Fibroblast of lung (primary cell): ENCODE results near the gene UIMC1. TPM values are rescaled to one million over a fixed set of nuclear protein-coding genes. Genes with fewer than 3 reads are reported as not detected.

Source experiments
- DNase-seq, 2 donors: peaks; one replicate each; pipeline versions ENCODE4 v3.0.0 to v3.0.0-alpha.2; 2010; ENCODE audit warnings: low read depth in 2 of 2
- H2AFZ ChIP-seq: 2 replicates; pipeline ENCODE4 v1.5.1; 2012; ENCODE audit warnings: low read length, control low read depth, inconsistent platforms
- H3K27ac ChIP-seq: 2 replicates; pipeline ENCODE4 v1.5.1; 2011; ENCODE audit warnings: low read length, control low read depth; ENCODE audit not compliant: insufficient read depth
- H3K27me3 ChIP-seq: 2 replicates; pipeline ENCODE4 v1.5.1; 2011; ENCODE audit warnings: mild to moderate bottlenecking, low read length; ENCODE audit not compliant: control insufficient read depth, insufficient read depth
- H3K36me3 ChIP-seq: 2 replicates; pipeline ENCODE4 v1.5.1; 2011; ENCODE audit warnings: low read length; ENCODE audit not compliant: control insufficient read depth, insufficient read depth
- H3K4me1 ChIP-seq: 2 replicates; pipeline ENCODE4 v1.5.1; 2011; ENCODE audit warnings: low read length; ENCODE audit not compliant: control insufficient read depth, insufficient read depth; ENCODE audit errors: extremely low read depth
- H3K4me2 ChIP-seq: 2 replicates; pipeline ENCODE4 v1.5.1; 2011; ENCODE audit warnings: low read length, control low read depth; ENCODE audit not compliant: insufficient read depth; ENCODE audit errors: extremely low read depth
- H3K4me3 ChIP-seq, 4 experiments: fragments of 200-600 bp in 1 of 4; sonication (generic) in 1 of 4; replicated peaks in 1 of 4; 2 replicates each; pipeline ENCODE4 v1.5.1; 2011 to 2016; ENCODE audit warnings: low read length in 4 of 4, low read depth in 3 of 4, mild to moderate bottlenecking in 3 of 4, control low read depth in 2 of 4, inconsistent platforms in 1 of 4, mixed read lengths in 1 of 4; ENCODE audit not compliant: insufficient read depth in 1 of 4; ENCODE audit errors: control extremely low read depth in 1 of 4
- H3K79me2 ChIP-seq: 2 replicates; pipeline ENCODE4 v1.5.1; 2012; ENCODE audit warnings: mild to moderate bottlenecking, low read length, inconsistent platforms; ENCODE audit not compliant: control insufficient read depth, insufficient read depth
- H3K9ac ChIP-seq: 2 replicates; pipeline ENCODE4 v1.5.1; 2011; ENCODE audit warnings: mild to moderate bottlenecking, low read length, control low read depth; ENCODE audit not compliant: insufficient read depth
- H3K9me3 ChIP-seq: 2 replicates; pipeline ENCODE4 v1.5.1; 2012; ENCODE audit warnings: low read depth, low read length; ENCODE audit not compliant: control insufficient read depth, insufficient read depth
- H4K20me1 ChIP-seq: 2 replicates; pipeline ENCODE4 v1.5.1; 2011; ENCODE audit warnings: low read length; ENCODE audit not compliant: control insufficient read depth, insufficient read depth; ENCODE audit errors: extremely low read depth
- EZH2 ChIP-seq: IDR thresholded peaks from 2 replicates; pipeline ENCODE4 v1.5.1; 2012; ENCODE audit warnings: low read length, control low read depth, mild to moderate bottlenecking; ENCODE audit errors: missing control alignments
- polyA plus RNA-seq, 2 donors: library from polyadenylated mRNA; depleted of rRNA in 1 of 2; stranded (reverse) in 1 of 2; unstranded in 1 of 2; fragments of >200 nt; gene quantifications; 2 replicates each; pipeline ENCODE4 v1.2.1, GENCODE V29; 2011 to 2012; ENCODE audit warnings: missing spikeins in 1 of 2
- total RNA-seq: library from RNA; depleted of rRNA; stranded (reverse); fragments of >200 nt; gene quantifications from 2 replicates; pipeline ENCODE4 v1.2.1, GENCODE V29; 2014
- TF ChIP-seq, protein P1 (sequence below), 2 donors: IDR thresholded peaks in 1 of 2; conservative IDR thresholded peaks in 1 of 2; 1 replicate in 1 of 2; 2 replicates in 1 of 2; pipeline ENCODE4 v1.5.1; 2011 to 2012; ENCODE audit warnings: low read length in 2 of 2, control low read depth in 1 of 2, inconsistent platforms in 1 of 2, low read depth in 1 of 2, mild to moderate bottlenecking in 1 of 2

The UIMC1 gene
- total and polyA plus RNA-seq, 2 donors (not counting 1 experiment from before 2014, with no cell fraction given): 19.4 to 36.7 TPM

DNA sequence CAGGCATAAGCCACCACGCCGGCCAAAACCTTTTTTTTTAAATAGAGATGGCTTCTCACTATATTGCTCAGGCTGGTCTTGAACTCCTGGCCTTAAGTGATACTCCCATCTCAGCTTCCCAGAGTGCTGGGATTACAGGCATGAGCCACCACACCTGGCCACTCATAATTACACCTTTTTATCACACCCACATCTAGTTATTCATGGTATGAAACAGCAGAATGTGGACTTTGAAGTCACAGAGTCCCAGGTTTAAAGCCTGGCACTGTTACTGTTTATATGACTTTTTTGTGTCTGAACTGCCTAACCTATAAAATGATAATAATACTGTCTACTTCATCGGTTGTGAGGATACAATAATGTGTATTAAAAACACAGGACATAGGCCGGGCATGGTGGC is 39.1 kb upstream of the UIMC1 start:
- Histone ChIP-seq H3K4me2 (no peak overlapping the region), H3K27me3 (no peaks in the 10 kb centered on the region), H3K79me2 (no peaks in the 10 kb centered on the region), H3K9ac (no peak overlapping the region), H3K4me1 (no peaks in the 10 kb centered on the region), H4K20me1 (no peaks in the 10 kb centered on the region), H3K4me3 (no peak overlapping the region), H3K27ac (no peak overlapping the region), H3K9me3 (no peaks in the 10 kb centered on the region), H3K36me3 (peaks cover 4% of the 10 kb centered on the region), H2AFZ (no peak overlapping the region)
- DNase-seq: no peak
- TF ChIP-seq EZH2: no peak
- TF ChIP-seq, protein P1, sequence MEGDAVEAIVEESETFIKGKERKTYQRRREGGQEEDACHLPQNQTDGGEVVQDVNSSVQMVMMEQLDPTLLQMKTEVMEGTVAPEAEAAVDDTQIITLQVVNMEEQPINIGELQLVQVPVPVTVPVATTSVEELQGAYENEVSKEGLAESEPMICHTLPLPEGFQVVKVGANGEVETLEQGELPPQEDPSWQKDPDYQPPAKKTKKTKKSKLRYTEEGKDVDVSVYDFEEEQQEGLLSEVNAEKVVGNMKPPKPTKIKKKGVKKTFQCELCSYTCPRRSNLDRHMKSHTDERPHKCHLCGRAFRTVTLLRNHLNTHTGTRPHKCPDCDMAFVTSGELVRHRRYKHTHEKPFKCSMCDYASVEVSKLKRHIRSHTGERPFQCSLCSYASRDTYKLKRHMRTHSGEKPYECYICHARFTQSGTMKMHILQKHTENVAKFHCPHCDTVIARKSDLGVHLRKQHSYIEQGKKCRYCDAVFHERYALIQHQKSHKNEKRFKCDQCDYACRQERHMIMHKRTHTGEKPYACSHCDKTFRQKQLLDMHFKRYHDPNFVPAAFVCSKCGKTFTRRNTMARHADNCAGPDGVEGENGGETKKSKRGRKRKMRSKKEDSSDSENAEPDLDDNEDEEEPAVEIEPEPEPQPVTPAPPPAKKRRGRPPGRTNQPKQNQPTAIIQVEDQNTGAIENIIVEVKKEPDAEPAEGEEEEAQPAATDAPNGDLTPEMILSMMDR (conservative IDR thresholded peaks at IDR 0.05 in 1 of 2, IDR thresholded peaks at IDR 0.05 in 1 of 2; ENCODE audit: low read depth in 1 of 2, low read length in 2 of 2): no peak

DNA sequence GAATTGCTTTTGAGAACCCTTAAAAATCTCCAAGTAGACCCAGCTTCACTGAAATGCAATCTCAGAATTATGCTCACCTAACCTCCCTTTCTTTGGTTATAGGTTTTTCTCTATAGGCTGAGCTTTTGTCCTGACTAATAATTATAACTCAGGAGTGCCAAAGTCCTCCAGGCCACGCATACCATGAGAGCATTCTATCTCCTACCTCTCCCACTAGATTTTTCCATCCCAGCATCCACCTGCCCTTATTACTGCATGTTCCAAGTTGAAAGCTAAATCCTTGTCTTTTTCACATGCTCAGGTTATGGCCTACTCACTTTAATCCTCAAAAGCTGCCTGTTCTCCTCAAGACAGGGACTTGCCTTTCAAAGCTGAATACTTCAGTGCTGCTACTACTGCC is 38.1 kb upstream of the UIMC1 start:
- H3K27me3 ChIP-seq: no peaks in the 10 kb centered on the region
- no peak for TF ChIP-seq EZH2
- TF ChIP-seq, protein P1 (conservative IDR thresholded peaks at IDR 0.05 in 1 of 2, IDR thresholded peaks at IDR 0.05 in 1 of 2; ENCODE audit: low read depth in 1 of 2, low read length in 2 of 2): no peak
- no peak overlapping the region for H3K9ac ChIP-seq
- H3K36me3 ChIP-seq: peaks cover 3% of the 10 kb centered on the region
- no peak for DNase-seq
- no peaks in the 10 kb centered on the region for H4K20me1 ChIP-seq
- no peak overlapping the region for H3K27ac ChIP-seq
- H3K4me1 ChIP-seq: no peaks in the 10 kb centered on the region
- no peaks in the 10 kb centered on the region for H3K79me2 ChIP-seq
- no peaks in the 10 kb centered on the region for H3K9me3 ChIP-seq
- no peak overlapping the region for H2AFZ ChIP-seq
- no peak overlapping the region for H3K4me2 ChIP-seq
- H3K4me3 ChIP-seq: no peak overlapping the region

DNA sequence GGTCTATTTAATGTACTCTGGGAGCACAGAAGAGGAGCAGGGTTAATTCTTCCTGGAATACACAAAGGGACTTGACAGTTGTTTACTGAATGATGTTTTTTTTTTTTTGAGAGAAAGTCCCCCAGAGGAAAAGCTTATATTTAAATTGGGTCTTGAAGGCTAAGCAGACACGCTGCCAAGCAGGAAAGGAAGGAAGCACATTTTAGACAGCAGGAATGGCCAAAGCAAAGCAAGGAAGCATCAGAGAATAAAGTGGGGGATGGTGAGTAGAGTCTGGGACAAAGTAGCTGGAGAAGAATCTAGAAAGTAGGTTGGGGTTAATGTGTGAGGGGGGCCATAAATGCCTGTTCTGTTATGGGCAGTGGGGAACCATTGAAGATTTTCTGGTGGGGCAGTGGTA is 37.4 kb upstream of the UIMC1 start:
- DNase-seq: no peak
- Histone ChIP-seq H3K36me3 (peaks cover 2% of the 10 kb centered on the region), H3K4me2 (no peak overlapping the region), H3K4me3 (no peak overlapping the region), H3K9ac (no peak overlapping the region), H3K4me1 (no peaks in the 10 kb centered on the region), H2AFZ (no peak overlapping the region), H3K27ac (no peak overlapping the region), H3K9me3 (no peaks in the 10 kb centered on the region), H3K27me3 (no peaks in the 10 kb centered on the region), H4K20me1 (no peaks in the 10 kb centered on the region), H3K79me2 (no peaks in the 10 kb centered on the region)
- TF ChIP-seq, protein P1 (conservative IDR thresholded peaks at IDR 0.05 in 1 of 2, IDR thresholded peaks at IDR 0.05 in 1 of 2; ENCODE audit: low read depth in 1 of 2, low read length in 2 of 2): no peak
- no peak for TF ChIP-seq EZH2
